ENCODE data around the gene VAMP8. TPM values are rescaled to one million over a fixed set of nuclear protein-coding genes. Genes with fewer than 3 reads are reported as not detected.
A peak's percentile ranks its signal among the peaks of the same experiment; 100 is the strongest.

VAMP8 gene
- total and polyA plus RNA-seq, 2 donors (not counting 3 experiments of a cell fraction or from before 2014, with no cell fraction given), result 39.0 to 68.7 TPM

- no peaks in the 10 kb centered on the region for H3K9me1 ChIP-seq (replicated peaks; ENCODE audit: control insufficient read depth, extremely low read depth, insufficient read depth, low read length)
- no peaks in the 10 kb centered on the region for H3K27me3 ChIP-seq (ENCODE audit: control insufficient read depth in 2 of 2, insufficient read depth in 2 of 2, low read length in 2 of 2)
- dilution Hi-C loops (cut with MboI; ENCODE audit: extremely low pct_ligation_motif_present, low sequenced_read_pairs) (no loop called here), intact Hi-C loops (cut with micrococcal nuclease) (no loop called here)
- peak overlapping the region; percentile 61 for H3K27ac ChIP-seq (ENCODE audit: insufficient read depth, low read depth, low read length)
- peak; percentile 31 for DNase-seq (ENCODE audit: low read depth, low spot score)
- peaks cover 17% of the 10 kb centered on the region for H3K4me1 ChIP-seq (ENCODE audit: control insufficient read depth, extremely low read depth, insufficient read depth, low read length)
- H3K36me3 ChIP-seq (ENCODE audit: control insufficient read depth in 2 of 2, extremely low read depth in 1 of 2, insufficient read depth in 2 of 2, low read length in 2 of 2), result peaks cover 0 to 7% of the 10 kb centered on the region in 2 experiments
- H2AFZ ChIP-seq (ENCODE audit: low read depth, low read length), result peak overlapping the region; percentile 92
- H3K9me3 ChIP-seq (replicated peaks; ENCODE audit: control insufficient read depth, insufficient read depth, low read length), result no peaks in the 10 kb centered on the region
- H4K20me1 ChIP-seq (replicated peaks; ENCODE audit: control insufficient read depth, extremely low read depth, insufficient read depth, low read length), result no peaks in the 10 kb centered on the region
- peak; percentile 81 for FAIRE-seq
- TSS peak; percentile 26 for BruUV-seq (replicated peaks)
- peaks cover 13% of the 10 kb centered on the region for H3K79me2 ChIP-seq (ENCODE audit: control insufficient read depth, insufficient read depth, low read length)
- peak overlapping the region; percentile 76 for H3K9ac ChIP-seq (replicated peaks; ENCODE audit: extremely low read depth, insufficient read depth, low read length)
- POLR2A ChIA-PET, result interaction anchor here (0.6 to 1.4 kb wide), 8 partner anchors 9 to 284 kb away, joined by 3 to 7 read pairs (median 4); partner anchors contain the start of genes GGCX and TMEM150A
- H3K4me2 ChIP-seq (ENCODE audit: insufficient read depth, low read length), result peak overlapping the region; percentile 87
- TF ChIP-seq POLR2AphosphoS5 (IDR thresholded peaks at IDR 0.05; ENCODE audit: insufficient read depth, low read depth, low read length) (no peak), GATA2 (IDR thresholded peaks at IDR 0.05; ENCODE audit: insufficient read depth, insufficient read length, low read depth, low read length) (no peak), POLR2A (IDR thresholded peaks at IDR 0.05; ENCODE audit: low read depth, low read length) (no peak), CTCF (IDR thresholded peaks at IDR 0.05; ENCODE audit: extremely low read depth in 1 of 2, insufficient read depth in 1 of 2, low read depth in 1 of 2, low read length in 2 of 2) (no peak), MAX (IDR thresholded peaks at IDR 0.05; ENCODE audit: insufficient read depth, insufficient read length) (no peak), JUN (IDR thresholded peaks at IDR 0.05; ENCODE audit: borderline replicate concordance, insufficient read depth, insufficient read length, low read depth) (no peak), FOS (IDR thresholded peaks at IDR 0.05; ENCODE audit: borderline replicate concordance, insufficient read depth, low read length) (no peak), EZH2 (IDR thresholded peaks at IDR 0.05; ENCODE audit: borderline replicate concordance, low read depth, low read length, severe bottlenecking) (no peak), MYC (IDR thresholded peaks at IDR 0.05; ENCODE audit: low read depth, low read length) (no peak)
- CTCF ChIA-PET, result interaction anchor here (1.0 to 1.3 kb wide), 6 partner anchors 8 to 192 kb away, joined by 3 to 5 read pairs (median 4); partner anchors contain the start of genes RNF181, SH2D6 and TMEM150A
- H3K4me3 ChIP-seq (replicated peaks in 1 of 3; ENCODE audit: insufficient read depth in 1 of 3, low read depth in 1 of 3, low read length in 3 of 3), result peak overlapping the region; percentile 77 to 98 (median 91)
Measured at GRCh38 chr2:85611217-85611704, 33.9 kb downstream of the VAMP8 start.

All from endothelial cell of umbilical vein (primary cell).